SJSA1 (cell line): ENCODE data around the gene MTCL3.
A peak's percentile ranks its signal among the peaks of the same experiment; 100 is the strongest.
"Not testable (repeated sequence)": the region's sequence is repeated elsewhere in the genome, so short reads cannot be mapped to it uniquely, and the experiment has no call there.

ENCODE experiments used
- DNase-seq, 2 experiments: peaks; one replicate each; pipeline ENCODE4 v3.0.0-alpha.2; 2015 to 2020; ENCODE audit warnings: low spot score in 2 of 2, low read depth in 1 of 2
- H3K27ac ChIP-seq: fragments of 250-450 bp; sonication (Bioruptor Pico); 2 replicates; pipeline ENCODE4 v1.5.1; 2020; ENCODE audit warnings: mild to moderate bottlenecking, moderate library complexity
- H3K27me3 ChIP-seq: fragments of 250-450 bp; sonication (Bioruptor Pico); replicated peaks from 2 replicates; pipeline ENCODE4 v1.5.1; 2020; ENCODE audit warnings: mild to moderate bottlenecking, moderate library complexity
- H3K36me3 ChIP-seq: fragments of 250-450 bp; sonication (Bioruptor Pico); 2 replicates; pipeline ENCODE4 v1.5.1; 2020; ENCODE audit warnings: mild to moderate bottlenecking
- H3K4me1 ChIP-seq: fragments of 250-450 bp; sonication (Bioruptor Pico); replicated peaks from 2 replicates; pipeline ENCODE4 v1.6.1; 2021; ENCODE audit warnings: mild to moderate bottlenecking
- H3K4me3 ChIP-seq: fragments of 250-450 bp; sonication (Bioruptor Pico); 2 replicates; pipeline ENCODE4 v1.5.1; 2020; ENCODE audit warnings: mild to moderate bottlenecking
- H3K9me3 ChIP-seq: fragments of 250-450 bp; sonication (Bioruptor Pico); replicated peaks from 2 replicates; pipeline ENCODE4 v1.5.1; 2020; ENCODE audit warnings: mild to moderate bottlenecking

Gene MTCL3

DNA sequence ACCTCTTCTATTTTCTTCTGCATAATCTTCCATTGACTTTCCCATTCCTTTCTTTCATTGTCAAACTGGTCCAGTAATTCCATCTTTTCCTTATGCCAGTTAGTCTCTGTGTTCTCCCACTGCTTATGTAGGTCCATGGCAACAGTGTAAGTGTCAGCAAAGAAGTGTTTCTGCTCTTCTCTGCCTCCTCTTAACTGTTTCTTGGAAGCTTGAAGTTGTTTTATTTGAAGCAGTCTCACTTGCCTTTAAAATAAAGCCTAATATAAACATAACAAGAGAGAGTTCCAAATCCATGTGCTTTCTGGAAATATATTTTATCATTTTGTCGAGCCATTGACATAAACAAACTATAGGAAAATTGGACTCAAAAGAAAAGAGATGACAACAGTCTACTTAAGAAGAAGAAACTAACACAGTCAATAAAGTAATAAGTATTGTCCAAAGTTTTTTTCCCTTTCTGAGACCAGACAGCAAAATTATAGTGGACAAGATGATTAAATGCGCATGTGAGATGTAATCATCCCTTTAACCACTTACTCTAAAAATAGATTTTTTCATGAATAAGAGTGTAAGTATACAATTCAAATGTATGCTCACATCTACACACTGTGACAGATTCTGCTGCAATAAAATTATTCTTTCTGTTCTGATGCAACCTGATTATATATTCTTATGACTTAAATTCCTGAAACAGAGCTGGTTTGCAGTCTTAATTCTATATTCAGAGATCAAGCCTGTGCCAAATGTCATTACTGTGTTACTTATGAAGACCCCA lies 65.1 kb downstream of the MTCL3 start:
- Histone ChIP-seq H3K36me3 (peaks cover under 1% of the 10 kb centered on the region; the same call in 1 of the 2 replicates), H3K4me3 (no peak overlapping the region), H3K27me3 (no peaks in the 10 kb centered on the region), H3K4me1 (peaks cover 16% of the 10 kb centered on the region), H3K27ac (no peak overlapping the region), H3K9me3 (no peaks in the 10 kb centered on the region)
- DNase-seq = no peak

DNA sequence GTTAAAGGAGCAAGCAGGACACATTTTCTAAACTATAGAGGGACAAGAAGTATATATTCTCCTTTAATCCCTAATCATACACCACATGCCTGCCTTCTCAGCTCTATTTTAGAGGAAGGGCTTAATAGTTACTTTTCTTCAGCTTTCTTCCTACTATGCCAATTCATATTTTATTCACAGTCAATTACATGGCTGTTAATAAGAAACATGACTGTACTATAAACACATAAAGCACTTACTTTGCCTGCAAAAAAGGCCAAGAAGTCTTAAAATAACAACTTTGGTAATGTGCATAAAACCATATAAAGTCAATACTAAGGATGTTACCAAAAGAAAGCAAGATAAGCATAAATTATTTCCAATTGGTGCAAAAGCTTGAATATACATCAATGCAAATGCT lies 66.3 kb downstream of the MTCL3 start:
- Histone ChIP-seq H3K27me3 (no peaks in the 10 kb centered on the region), H3K4me1 (peaks cover 4% of the 10 kb centered on the region), H3K9me3 (no peaks in the 10 kb centered on the region), H3K4me3 (no peak overlapping the region), H3K36me3 (peaks cover 4% of the 10 kb centered on the region; the same call in 1 of the 2 replicates), H3K27ac (no peak overlapping the region)
- DNase-seq = no peak

DNA sequence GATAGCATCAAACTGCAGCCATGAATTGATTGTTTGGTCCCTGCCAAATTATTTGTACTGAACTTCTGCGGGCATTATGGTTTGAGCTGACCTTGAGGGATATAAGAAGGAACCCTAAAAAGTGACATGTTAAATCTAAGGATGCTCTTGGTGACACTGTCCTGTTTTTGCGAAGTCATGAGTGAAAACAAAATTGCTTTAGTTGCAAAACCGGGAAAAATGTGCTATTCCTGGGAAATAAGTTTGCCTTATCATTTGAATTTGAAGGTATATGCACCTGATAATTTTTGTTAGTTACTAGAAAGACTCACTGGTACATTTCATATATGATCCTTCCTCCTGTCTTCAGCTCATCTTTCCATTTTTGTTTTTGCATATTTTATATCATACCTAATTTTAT lies 67.7 kb downstream of the MTCL3 start:
- H3K27me3 ChIP-seq = no peaks in the 10 kb centered on the region
- H3K9me3 ChIP-seq = no peaks in the 10 kb centered on the region
- no peak for DNase-seq
- no peak overlapping the region for H3K27ac ChIP-seq
- H3K36me3 ChIP-seq = peaks cover 13% of the 10 kb centered on the region
- no peaks in the 10 kb centered on the region for H3K4me1 ChIP-seq
- H3K4me3 ChIP-seq = no peak overlapping the region

DNA sequence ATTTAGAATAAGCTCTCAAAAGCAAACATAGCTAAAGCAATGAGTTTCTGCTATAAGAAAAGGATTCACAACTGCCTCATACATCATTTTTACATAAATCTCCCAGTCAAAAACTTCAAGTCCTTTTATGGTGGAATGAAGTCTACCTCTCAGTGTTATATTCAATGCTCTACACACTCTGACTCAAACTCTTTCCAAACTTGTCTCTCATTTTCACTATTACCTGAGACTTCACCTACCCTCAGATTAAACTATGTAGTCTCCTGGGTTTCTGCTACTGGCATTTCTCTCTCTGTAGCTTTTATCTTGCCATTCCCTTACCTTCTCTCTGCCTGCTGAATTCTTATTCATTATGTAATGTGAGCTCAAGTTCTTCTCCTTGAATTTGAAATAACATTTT lies 71.4 kb downstream of the MTCL3 start:
- Histone ChIP-seq H3K27ac (no peak overlapping the region), H3K4me3 (no peak overlapping the region), H3K27me3 (no peaks in the 10 kb centered on the region), H3K9me3 (no peaks in the 10 kb centered on the region), H3K36me3 (peaks cover 18% of the 10 kb centered on the region), H3K4me1 (no peaks in the 10 kb centered on the region)
- DNase-seq = no peak

DNA sequence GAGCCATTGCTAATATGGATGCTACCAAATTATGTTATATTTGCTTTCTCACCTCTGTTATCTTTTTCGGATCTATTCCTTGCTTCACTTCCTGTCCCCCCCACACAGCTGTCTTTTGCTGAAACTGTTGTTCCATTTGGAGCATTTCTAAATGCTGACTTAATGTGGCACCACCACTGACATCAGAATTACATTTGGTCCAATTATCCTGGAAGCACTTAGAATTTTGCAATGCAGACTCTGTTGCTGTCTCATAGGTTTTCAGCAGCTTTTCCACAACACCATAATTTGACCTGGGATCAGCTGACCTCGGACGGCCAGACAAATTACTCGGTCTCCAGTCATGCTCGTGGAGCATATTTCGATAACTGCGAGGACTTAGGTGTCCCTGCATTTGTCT lies 72.8 kb downstream of the MTCL3 start:
- H3K27me3 ChIP-seq = no peaks in the 10 kb centered on the region
- no peak overlapping the region for H3K4me3 ChIP-seq
- H3K36me3 ChIP-seq = peaks cover 23% of the 10 kb centered on the region
- no peaks in the 10 kb centered on the region for H3K4me1 ChIP-seq
- no peaks in the 10 kb centered on the region for H3K9me3 ChIP-seq
- no peak for DNase-seq
- H3K27ac ChIP-seq = no peak overlapping the region

DNA sequence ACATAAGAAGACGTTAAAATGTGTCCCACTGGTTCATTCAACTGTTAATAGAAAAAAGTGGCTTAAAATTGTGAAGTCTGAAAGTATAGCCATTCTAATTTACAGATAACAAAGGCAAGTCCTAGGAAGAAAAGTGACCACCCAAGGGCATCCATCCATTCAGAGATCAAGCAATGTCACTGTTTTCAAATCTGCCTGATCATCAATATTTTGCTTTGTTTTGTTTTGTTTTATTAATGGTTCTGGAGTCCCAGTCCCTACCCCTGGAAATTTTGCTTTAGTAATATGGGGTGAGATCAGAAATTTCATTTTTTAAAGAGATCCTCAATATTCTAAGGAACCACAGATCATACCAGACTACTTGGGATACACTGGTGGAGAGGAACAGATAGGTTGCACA lies 77.3 kb downstream of the MTCL3 start:
- H3K27me3 ChIP-seq = no peaks in the 10 kb centered on the region
- H3K9me3 ChIP-seq = no peaks in the 10 kb centered on the region
- H3K4me3 ChIP-seq = no peak overlapping the region
- no peak for DNase-seq
- H3K4me1 ChIP-seq = peaks cover under 1% of the 10 kb centered on the region; the same call in 1 of the 2 replicates
- no peak overlapping the region for H3K27ac ChIP-seq
- H3K36me3 ChIP-seq = peaks cover 15% of the 10 kb centered on the region

DNA sequence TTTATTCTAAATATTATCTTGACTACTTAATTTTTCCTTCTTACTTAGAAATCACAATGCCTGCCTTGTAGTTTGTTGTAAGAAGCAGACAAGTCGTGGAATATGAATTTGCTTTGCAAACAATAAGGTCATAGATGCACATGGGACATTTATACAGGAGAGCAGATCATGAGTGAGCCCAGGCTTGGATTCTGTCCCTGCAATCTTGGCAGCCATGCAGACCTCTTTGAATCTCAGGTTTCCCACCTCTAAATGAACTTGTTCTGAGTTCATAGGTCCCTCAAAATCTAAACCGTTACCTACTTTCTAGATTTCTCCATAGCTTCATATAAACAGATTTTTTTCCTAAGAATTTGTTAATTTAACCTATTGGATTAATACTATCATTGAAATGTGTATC lies 79.4 kb downstream of the MTCL3 start:
- Histone ChIP-seq H3K27ac (no peak overlapping the region), H3K36me3 (peaks cover 5% of the 10 kb centered on the region; the same call in 1 of the 2 replicates), H3K27me3 (no peaks in the 10 kb centered on the region), H3K4me3 (no peak overlapping the region), H3K4me1 (peaks cover 6% of the 10 kb centered on the region; the same call in 1 of the 2 replicates), H3K9me3 (no peaks in the 10 kb centered on the region)
- no peak for DNase-seq

DNA sequence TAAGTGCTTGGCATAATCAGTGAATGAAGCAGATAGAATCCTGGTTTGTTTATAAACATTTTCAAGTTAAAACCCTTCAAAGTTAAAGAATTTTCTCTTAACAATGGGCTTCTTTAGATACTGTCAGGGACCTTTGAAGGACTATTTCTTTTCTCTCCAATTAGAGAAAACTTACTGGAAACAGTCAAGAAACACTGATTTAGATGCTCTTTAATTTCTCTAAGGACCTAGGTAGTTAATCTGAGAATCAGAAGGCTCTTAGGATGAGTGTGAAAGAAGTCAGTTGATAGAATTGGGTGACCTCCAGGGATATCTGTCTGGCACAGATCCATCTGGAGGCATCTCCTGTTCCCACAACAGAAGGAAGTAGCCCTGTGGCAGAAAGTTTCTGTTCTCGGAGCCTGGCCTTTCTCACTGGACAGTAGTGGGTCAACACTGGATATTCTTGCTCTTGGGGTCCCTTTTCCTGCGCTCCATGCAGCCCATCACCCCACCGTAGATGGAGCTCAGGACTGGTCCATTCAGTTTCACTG lies 82.5 kb downstream of the MTCL3 start:
- peaks cover 6% of the 10 kb centered on the region; the same call in 1 of the 2 replicates for H3K4me1 ChIP-seq
- DNase-seq = peak in 1 of 2 experiments; percentile 28
- no peaks in the 10 kb centered on the region for H3K9me3 ChIP-seq

DNA sequence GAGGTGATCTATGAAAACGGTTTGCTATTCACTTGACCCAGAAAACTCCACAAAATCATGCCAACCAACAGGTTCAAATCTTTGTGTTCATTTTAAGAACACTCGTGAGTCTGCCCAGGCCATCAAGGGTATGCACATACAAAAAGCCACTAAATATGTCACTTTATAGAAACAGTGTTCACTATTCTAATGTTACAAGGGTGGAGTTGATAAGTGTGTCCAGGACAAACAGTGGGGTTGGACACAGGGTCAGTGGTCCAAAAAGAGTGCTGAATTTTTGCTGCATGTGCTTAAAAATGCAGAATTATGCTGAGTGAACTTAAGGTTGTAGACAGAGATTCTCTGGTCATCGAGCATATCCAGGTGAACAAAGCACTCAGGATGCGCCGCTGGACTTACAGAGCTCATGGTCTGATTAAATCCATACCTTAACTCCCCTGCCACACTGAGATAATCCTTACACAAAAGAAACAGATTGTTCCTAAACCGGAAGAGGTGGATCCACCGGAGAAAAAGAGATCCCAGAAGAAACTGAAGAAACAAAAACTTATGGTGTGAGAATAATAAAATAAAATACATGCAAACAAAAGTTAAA lies 83.4 kb downstream of the MTCL3 start:
- DNase-seq = no peak
- H3K4me3 ChIP-seq = no peak overlapping the region
- H3K36me3 ChIP-seq = no peaks in the 10 kb centered on the region
- no peak overlapping the region for H3K27ac ChIP-seq
- H3K4me1 ChIP-seq = peaks cover 6% of the 10 kb centered on the region; the same call in 1 of the 2 replicates
- no peaks in the 10 kb centered on the region for H3K27me3 ChIP-seq
- H3K9me3 ChIP-seq = no peaks in the 10 kb centered on the region

More for the DNA sequence above, 82.5 kb downstream of the MTCL3 start:
- Histone ChIP-seq H3K27ac (no peak overlapping the region), H3K27me3 (no peaks in the 10 kb centered on the region), H3K36me3 (no peaks in the 10 kb centered on the region), H3K4me3 (no peak overlapping the region)

DNA sequence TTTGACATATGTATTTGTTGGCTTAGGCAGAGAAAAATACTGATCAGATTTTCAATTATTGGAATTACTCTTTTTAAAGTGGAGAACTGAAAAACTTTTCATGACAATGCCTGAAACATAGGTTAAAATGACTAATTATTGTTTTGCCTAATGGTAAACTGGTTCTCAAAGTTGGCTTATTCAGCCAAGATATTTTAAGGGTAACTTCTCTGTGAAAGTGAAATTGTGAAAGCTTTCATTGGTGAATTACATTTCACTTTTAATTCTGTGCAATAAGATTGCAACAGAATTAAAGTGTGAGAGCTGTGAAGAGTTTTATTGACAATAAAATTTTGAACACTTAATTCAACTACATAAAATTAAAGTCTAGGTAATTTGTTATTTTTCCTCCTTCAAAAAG lies 84.5 kb downstream of the MTCL3 start:
- Histone ChIP-seq H3K4me1 (peaks cover 6% of the 10 kb centered on the region; the same call in 1 of the 2 replicates), H3K4me3 (no peak overlapping the region), H3K36me3 (no peaks in the 10 kb centered on the region), H3K27ac (no peak overlapping the region), H3K9me3 (no peaks in the 10 kb centered on the region), H3K27me3 (no peaks in the 10 kb centered on the region)
- DNase-seq = no peak

DNA sequence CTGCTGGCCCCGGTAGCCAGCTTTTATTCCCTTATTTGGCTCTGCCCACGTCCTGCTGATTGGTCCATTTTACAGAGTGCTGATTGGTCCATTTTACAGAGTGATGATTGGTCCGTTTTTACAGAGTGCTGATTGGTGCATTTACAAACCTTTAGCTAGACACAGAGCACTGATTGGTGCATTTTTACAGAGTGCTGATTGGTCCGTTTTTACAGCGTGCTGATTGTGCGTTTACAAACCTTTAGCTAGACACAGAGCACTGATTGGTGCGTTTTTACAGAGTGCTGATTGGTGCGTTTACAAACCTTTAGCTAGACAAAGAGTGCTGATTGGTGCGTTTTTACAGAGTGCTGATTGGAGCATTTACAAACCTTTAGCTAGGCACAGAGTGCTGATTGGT lies 90.6 kb downstream of the MTCL3 start:
- not testable (repeated sequence) for H3K36me3 ChIP-seq, H3K27ac ChIP-seq, H3K9me3 ChIP-seq

DNA sequence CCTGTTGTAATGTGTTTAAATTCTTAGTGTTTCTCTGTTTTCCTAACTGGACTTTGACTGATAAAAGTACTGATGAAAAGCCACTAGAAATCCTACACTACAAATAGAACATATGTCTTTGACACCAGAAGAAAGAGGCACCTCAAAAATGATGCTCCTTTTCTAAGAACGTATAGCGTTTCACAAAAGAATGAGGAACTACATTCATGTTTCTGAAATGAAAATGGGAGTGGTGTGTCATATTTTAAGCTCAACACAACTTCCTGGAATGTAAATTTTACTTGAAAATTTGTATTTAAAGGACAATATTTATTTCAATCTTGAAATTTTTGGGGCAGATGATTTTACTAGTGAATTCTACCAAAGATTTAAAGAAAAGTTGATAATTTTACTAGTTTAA lies 95.2 kb downstream of the MTCL3 start:
- Histone ChIP-seq H3K4me3 (no peak overlapping the region), H3K4me1 (peaks cover 16% of the 10 kb centered on the region), H3K9me3 (no peaks in the 10 kb centered on the region), H3K27ac (no peak overlapping the region), H3K27me3 (no peaks in the 10 kb centered on the region), H3K36me3 (no peaks in the 10 kb centered on the region)
- no peak for DNase-seq

More for the DNA sequence above, 90.6 kb downstream of the MTCL3 start:
- not testable (repeated sequence) for H3K4me1 ChIP-seq, DNase-seq, H3K4me3 ChIP-seq, H3K27me3 ChIP-seq
